Activated CD4-positive, alpha-beta T cell treated with anti-CD3 and anti-CD28 coated beads for 36 hours (primary cell): ENCODE results near the gene BRIP1. TPM values are rescaled to one million over a fixed set of nuclear protein-coding genes. Genes with fewer than 3 reads are reported as not detected.

Experiments used
- ATAC-seq: fragments of 200-7000 bp; cut with Tn5 transposase; one replicate; pipeline ENCODE4 v1.10.0; 2021; ENCODE audit warnings: mild to moderate bottlenecking, moderate library complexity
- CTCF ChIA-PET: fragments of 350-600 bp; sonication (Branson Sonifier 250); formaldehyde crosslinking; loops from one replicate; lab custom pipeline; 2021; ENCODE audit warnings: antibody characterized with exemption; lab: Charles Lee
- POLR2A ChIA-PET: fragments of 350-600 bp; sonication (Branson Sonifier 250); formaldehyde crosslinking; loops from one replicate; lab custom pipeline; 2021; ENCODE audit warnings: antibody characterized with exemption, inconsistent platforms; lab: Charles Lee
- DNase-seq: peaks from one replicate; pipeline ENCODE4 v3.0.0-alpha.2; 2020
- H3K27ac Mint-ChIP-seq: one replicate; pipeline ENCODE4 v1.8.0; 2021; ENCODE audit warnings: mixed read lengths
- H3K27me3 Mint-ChIP-seq: one replicate; pipeline ENCODE4 v1.8.0; 2021; ENCODE audit warnings: mixed read lengths
- H3K36me3 Mint-ChIP-seq: one replicate; pipeline ENCODE4 v1.8.0; 2021; ENCODE audit warnings: low read depth, mixed read lengths
- H3K4me1 Mint-ChIP-seq: one replicate; pipeline ENCODE4 v1.8.0; 2021; ENCODE audit warnings: mixed read lengths
- H3K4me3 Mint-ChIP-seq: one replicate; pipeline ENCODE4 v1.8.0; 2021; ENCODE audit warnings: mild to moderate bottlenecking, moderate library complexity, mixed read lengths
- H3K9me3 Mint-ChIP-seq: one replicate; pipeline ENCODE4 v1.8.0; 2021; ENCODE audit warnings: low read depth, mixed read lengths
- intact Hi-C, 2 experiments: fragments of 100-400 bp; cut with DNase I in 1 of 2; cut with micrococcal nuclease in 1 of 2; formaldehyde crosslinking; loops; one replicate each; pipeline versions ENCODE4 v1.14.2 to v1.15.1; 2022 to 2024; cut with DNase I, micrococcal nuclease
- total RNA-seq, 2 experiments: library from RNA; stranded (reverse); gene quantifications; one replicate each; pipeline ENCODE4 v1.2.3, GENCODE V29; 2021

Gene BRIP1
- total RNA-seq, 2 experiments from 2014 or later, result 15.4 to 16.2 TPM

GRCh38 chr17:61641084-61641483 lies 222.2 kb downstream of the BRIP1 start:
- peaks cover 23% of the 10 kb centered on the region for H3K27me3 Mint-ChIP-seq
- no peaks in the 10 kb centered on the region for H3K4me1 Mint-ChIP-seq
- H3K27ac Mint-ChIP-seq, result no peak overlapping the region
- no peaks in the 10 kb centered on the region for H3K36me3 Mint-ChIP-seq
- no peaks in the 10 kb centered on the region for H3K9me3 Mint-ChIP-seq
- ChIA-PET CTCF (interaction anchor here (0.6 kb wide), 1 partner anchor 284 kb away, joined by 3 read pairs; no protein-coding TSS in a partner anchor), POLR2A (no interaction called here)
- DNase-seq (no peak), ATAC-seq (no peak)
- intact Hi-C loops, result no loop called here
- no peak overlapping the region for H3K4me3 Mint-ChIP-seq

GRCh38 chr17:61639818-61640217 lies 223.5 kb downstream of the BRIP1 start:
- H3K4me1 Mint-ChIP-seq, result no peaks in the 10 kb centered on the region
- H3K36me3 Mint-ChIP-seq, result no peaks in the 10 kb centered on the region
- intact Hi-C loops, result loop anchor here in 1 of 2 experiments (10.0 kb wide), 1 partner anchor 425 kb away; the partner anchor contains the start of gene MED13
- no peak overlapping the region for H3K4me3 Mint-ChIP-seq
- no peak for DNase-seq
- H3K27me3 Mint-ChIP-seq, result peaks cover 31% of the 10 kb centered on the region
- no peak for ATAC-seq
- peaks cover 2% of the 10 kb centered on the region for H3K9me3 Mint-ChIP-seq
- H3K27ac Mint-ChIP-seq, result no peak overlapping the region
- ChIA-PET POLR2A (no interaction called here), CTCF (interaction anchor here (0.6 kb wide), 1 partner anchor 474 kb away, joined by 3 read pairs; no protein-coding TSS in a partner anchor)

GRCh38 chr17:61638087-61638486 lies 225.2 kb downstream of the BRIP1 start:
- intact Hi-C loops, result loop anchor here in 1 of 2 experiments (10.0 kb wide), 1 partner anchor 427 kb away; the partner anchor contains the start of gene MED13
- Mint-ChIP-seq H3K27me3 (peaks cover 37% of the 10 kb centered on the region), H3K9me3 (peaks cover 2% of the 10 kb centered on the region), H3K36me3 (no peaks in the 10 kb centered on the region), H3K4me3 (no peak overlapping the region), H3K27ac (no peak overlapping the region), H3K4me1 (no peaks in the 10 kb centered on the region)
- ChIA-PET CTCF (interaction anchor here (0.6 to 1.3 kb wide), 3 partner anchors 199 to 474 kb away, joined by 3 to 6 read pairs (median 3); no protein-coding TSS in a partner anchor), POLR2A (no interaction called here)
- DNase-seq (no peak), ATAC-seq (no peak)

- no peak overlapping the region for H3K4me3 Mint-ChIP-seq
- peaks cover 43% of the 10 kb centered on the region for H3K27me3 Mint-ChIP-seq
- no peaks in the 10 kb centered on the region for H3K4me1 Mint-ChIP-seq
- POLR2A ChIA-PET, result no interaction called here
- no peak overlapping the region for H3K27ac Mint-ChIP-seq
- no peak for ATAC-seq
- CTCF ChIA-PET, result interaction anchor here (0.7 to 2.5 kb wide), 12 partner anchors 10 to 474 kb away, joined by 3 to 10 read pairs (median 4); no protein-coding TSS in a partner anchor
- H3K9me3 Mint-ChIP-seq, result peaks cover 2% of the 10 kb centered on the region
- H3K36me3 Mint-ChIP-seq, result no peaks in the 10 kb centered on the region
- peak; percentile 72 for DNase-seq
- intact Hi-C loops, result loop anchor here (1.0 to 10.0 kb wide), 5 partner anchors 201 to 473 kb away; partner anchors contain the start of gene MED13 (in 1 of the 2)
Observed at GRCh38 chr17:61635913-61636432, 227.4 kb downstream of the BRIP1 start.

- DNase-seq (no peak), ATAC-seq (no peak)
- Mint-ChIP-seq H3K27ac (no peak overlapping the region), H3K27me3 (peaks cover 45% of the 10 kb centered on the region), H3K4me1 (no peaks in the 10 kb centered on the region), H3K9me3 (peaks cover 2% of the 10 kb centered on the region), H3K36me3 (no peaks in the 10 kb centered on the region), H3K4me3 (no peak overlapping the region)
- CTCF ChIA-PET, result interaction anchor here (0.6 to 2.5 kb wide), 14 partner anchors 11 to 489 kb away, joined by 3 to 10 read pairs (median 4); no protein-coding TSS in a partner anchor
- POLR2A ChIA-PET, result no interaction called here
- intact Hi-C loops, result loop anchor here in 1 of 2 experiments (10.0 kb wide), 1 partner anchor 430 kb away; the partner anchor contains the start of gene MED13
Observed at GRCh38 chr17:61634942-61635538, 228.3 kb downstream of the BRIP1 start.

- intact Hi-C loops, result loop anchor here in 1 of 2 experiments (10.0 kb wide), 1 partner anchor 431 kb away; the partner anchor contains the start of gene MED13
- Mint-ChIP-seq H3K27ac (no peak overlapping the region), H3K4me3 (no peak overlapping the region), H3K27me3 (peaks cover 45% of the 10 kb centered on the region), H3K9me3 (peaks cover 2% of the 10 kb centered on the region), H3K4me1 (no peaks in the 10 kb centered on the region), H3K36me3 (no peaks in the 10 kb centered on the region)
- ATAC-seq (no peak), DNase-seq (no peak)
- ChIA-PET CTCF (interaction anchor here (0.6 to 2.5 kb wide), 6 partner anchors 12 to 275 kb away, joined by 3 to 9 read pairs (median 3); no protein-coding TSS in a partner anchor), POLR2A (no interaction called here)
Observed at GRCh38 chr17:61634011-61634539, 229.3 kb downstream of the BRIP1 start.

GRCh38 chr17:61632826-61633225 lies 230.5 kb downstream of the BRIP1 start:
- Mint-ChIP-seq H3K9me3 (peaks cover 2% of the 10 kb centered on the region), H3K36me3 (no peaks in the 10 kb centered on the region), H3K27me3 (peaks cover 39% of the 10 kb centered on the region), H3K27ac (no peak overlapping the region), H3K4me1 (no peaks in the 10 kb centered on the region), H3K4me3 (no peak overlapping the region)
- intact Hi-C loops, result loop anchor here in 1 of 2 experiments (10.0 kb wide), 1 partner anchor 432 kb away; the partner anchor contains the start of gene MED13
- CTCF ChIA-PET, result no interaction called here
- POLR2A ChIA-PET, result no interaction called here
- no peak for ATAC-seq
- DNase-seq, result no peak

- CTCF ChIA-PET, result interaction anchor here (0.6 to 1.1 kb wide), 2 partner anchors 9 to 478 kb away, joined by 3 to 4 read pairs; no protein-coding TSS in a partner anchor
- Mint-ChIP-seq H3K27ac (no peak overlapping the region), H3K27me3 (peaks cover 33% of the 10 kb centered on the region), H3K9me3 (peaks cover 2% of the 10 kb centered on the region), H3K4me3 (no peak overlapping the region), H3K36me3 (no peaks in the 10 kb centered on the region), H3K4me1 (no peaks in the 10 kb centered on the region)
- no peak for ATAC-seq
- intact Hi-C loops, result loop anchor here in 1 of 2 experiments (10.0 kb wide), 1 partner anchor 433 kb away; the partner anchor contains the start of gene MED13
- DNase-seq, result no peak
- POLR2A ChIA-PET, result no interaction called here
Observed at GRCh38 chr17:61631800-61632199, 231.5 kb downstream of the BRIP1 start.

Other genes with a start within 250 kb of the BRIP1 start
- gene INTS2, start 64.5 kb upstream of the BRIP1 start, total RNA-seq, result 10 to 100 TPM; 23.4 to 27.9 TPM
- 10 to 100 TPM; 33.7 to 49.8 TPM for gene MED13, start 201.8 kb upstream of the BRIP1 start, total RNA-seq